ENCODE data around the gene ADGRE3.
"Not testable (repeated sequence)": the region's sequence is repeated elsewhere in the genome, so short reads cannot be mapped to it uniquely, and the experiment has no call there.

Gene ADGRE3

GRCh38 chr19:14661372-14661924, 13.2 kb downstream of the ADGRE3 start:
- peak; percentile 15 for DNase-seq

- no peak for DNase-seq
Observed at GRCh38 chr19:14659874-14660489, 14.7 kb downstream of the ADGRE3 start.

DNA sequence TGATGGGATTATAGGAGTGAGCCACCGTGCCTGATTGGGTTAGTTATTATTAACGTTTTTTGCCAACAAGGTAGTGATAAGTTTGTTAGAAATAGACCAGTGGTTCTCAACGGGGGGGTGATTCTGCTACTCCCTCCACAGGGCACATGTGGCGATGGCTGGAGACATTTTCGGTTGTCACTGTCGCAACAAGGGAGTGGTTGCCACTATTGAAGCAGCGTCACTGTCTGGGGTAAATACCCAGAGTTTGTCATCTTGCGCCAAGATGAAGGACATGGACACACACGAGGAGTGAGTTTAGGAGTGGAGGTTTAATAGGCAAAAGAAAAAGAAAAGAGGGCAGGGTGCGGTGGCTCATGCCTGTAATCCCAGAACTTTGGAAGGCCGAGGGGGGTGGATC, 18.9 kb downstream of the ADGRE3 start:
- no peak for DNase-seq

- no peak for DNase-seq
Observed at GRCh38 chr19:14654786-14655560, 19.7 kb downstream of the ADGRE3 start.

DNA sequence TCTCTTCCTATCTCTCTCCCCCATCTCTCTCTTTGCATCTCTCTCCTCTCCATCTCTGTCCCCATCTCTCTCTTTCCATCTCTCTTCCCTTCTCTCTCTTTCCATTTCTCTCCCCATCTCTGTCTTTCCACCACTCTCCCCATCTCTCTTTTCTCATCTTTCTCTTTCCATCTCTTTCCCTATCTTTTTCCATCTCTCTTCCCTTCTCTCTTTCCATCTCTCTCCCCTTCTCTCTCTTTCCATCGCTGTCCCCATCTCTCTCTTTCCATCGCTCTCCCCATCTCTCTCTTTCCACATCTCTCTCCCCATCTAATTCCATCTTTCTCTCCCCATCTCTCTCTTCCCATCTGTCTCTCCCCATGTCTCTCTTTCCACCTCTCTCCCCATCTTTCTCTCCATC, 24.5 kb downstream of the ADGRE3 start:
- DNase-seq = no peak

GRCh38 chr19:14649020-14649419, 25.6 kb downstream of the ADGRE3 start:
- DNase-seq = no peak

- DNase-seq = no peak
Observed at GRCh38 chr19:14648506-14648905, 26.1 kb downstream of the ADGRE3 start.

GRCh38 chr19:14639536-14640277, 34.9 kb downstream of the ADGRE3 start:
- DNase-seq = no peak

GRCh38 chr19:14632286-14632685, 42.4 kb downstream of the ADGRE3 start:
- DNase-seq = no peak

GRCh38 chr19:14629557-14629956, 45.1 kb downstream of the ADGRE3 start:
- DNase-seq = no peak

- DNase-seq = not testable (repeated sequence)
Observed at GRCh38 chr19:14624491-14624890, 50.2 kb downstream of the ADGRE3 start.

DNA sequence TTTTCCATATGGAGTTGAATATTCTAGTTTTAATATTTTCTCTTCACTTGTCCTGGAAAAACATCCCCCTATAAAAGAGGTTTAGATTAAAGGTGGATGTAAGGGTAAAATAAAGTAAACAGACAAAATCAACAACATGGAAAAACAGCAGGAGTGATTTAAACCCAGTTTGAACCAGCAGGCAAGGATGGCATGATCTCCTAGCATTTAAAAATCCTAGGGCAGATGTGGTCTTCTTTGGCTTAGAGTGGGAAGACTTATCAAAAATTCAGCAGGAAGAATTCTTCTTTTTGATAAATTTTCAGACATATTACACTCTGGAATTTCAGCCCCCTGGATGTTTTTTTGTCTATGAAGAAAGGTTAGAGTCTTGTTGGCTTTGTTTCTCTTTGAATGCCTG, 55.2 kb downstream of the ADGRE3 start:
- no peak for DNase-seq

DNA sequence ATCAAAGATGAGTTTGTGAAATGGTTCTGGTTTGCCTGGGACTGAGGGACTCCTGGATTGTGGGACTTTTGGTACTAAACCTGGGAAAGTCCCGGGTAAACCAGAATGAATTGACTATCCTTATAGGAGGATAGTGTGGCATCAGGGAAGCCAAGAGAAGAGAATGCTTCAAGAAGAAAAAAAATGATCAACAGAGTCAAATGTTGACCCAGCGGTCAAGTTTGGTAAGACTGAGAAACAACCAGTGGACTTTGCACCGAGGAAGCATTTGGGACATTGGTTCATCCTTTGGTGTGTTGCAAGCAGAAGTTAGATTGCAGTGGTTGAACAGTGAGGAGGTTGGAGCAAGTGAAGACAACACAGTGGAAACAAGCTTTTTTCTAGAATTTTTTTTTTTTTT, 58.2 kb downstream of the ADGRE3 start:
- peak; percentile 88 for DNase-seq

DNA sequence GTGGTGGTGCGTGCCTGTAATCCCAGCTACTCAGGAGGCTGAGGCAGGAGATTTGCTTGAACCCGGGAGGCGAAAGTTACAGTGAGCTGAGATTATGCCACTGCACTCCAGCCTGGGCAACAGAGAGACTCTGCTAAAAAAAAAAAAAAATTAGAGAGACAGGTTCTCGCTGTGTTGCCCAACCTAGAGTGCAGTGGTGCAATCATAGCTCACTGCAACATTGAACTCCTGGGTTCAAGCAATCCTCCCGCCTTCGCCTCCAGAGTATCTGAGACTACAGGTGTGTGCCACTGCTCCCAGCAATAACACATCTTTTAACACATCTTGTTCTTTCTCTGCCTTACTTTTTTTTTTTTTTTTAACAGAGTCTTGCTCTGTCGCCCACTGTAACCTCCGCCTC, 59.0 kb downstream of the ADGRE3 start:
- DNase-seq = no peak

DNA sequence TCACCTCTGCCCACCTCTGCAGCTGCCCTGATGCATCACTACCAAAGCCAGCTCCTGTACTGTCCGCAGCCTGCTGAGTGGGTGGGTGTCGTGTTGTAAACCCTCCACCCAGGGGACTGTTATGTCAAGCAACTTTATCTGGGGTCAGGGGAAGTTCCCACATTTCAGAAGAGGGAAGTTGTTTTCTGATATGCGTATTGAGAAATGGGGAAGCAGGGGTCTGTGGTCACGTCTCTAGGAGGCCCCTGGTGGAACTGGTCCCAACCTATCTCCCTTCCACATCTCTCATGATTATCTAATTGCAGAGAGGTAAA, 60.6 kb downstream of the ADGRE3 start:
- DNase-seq = peak; percentile 90

DNA sequence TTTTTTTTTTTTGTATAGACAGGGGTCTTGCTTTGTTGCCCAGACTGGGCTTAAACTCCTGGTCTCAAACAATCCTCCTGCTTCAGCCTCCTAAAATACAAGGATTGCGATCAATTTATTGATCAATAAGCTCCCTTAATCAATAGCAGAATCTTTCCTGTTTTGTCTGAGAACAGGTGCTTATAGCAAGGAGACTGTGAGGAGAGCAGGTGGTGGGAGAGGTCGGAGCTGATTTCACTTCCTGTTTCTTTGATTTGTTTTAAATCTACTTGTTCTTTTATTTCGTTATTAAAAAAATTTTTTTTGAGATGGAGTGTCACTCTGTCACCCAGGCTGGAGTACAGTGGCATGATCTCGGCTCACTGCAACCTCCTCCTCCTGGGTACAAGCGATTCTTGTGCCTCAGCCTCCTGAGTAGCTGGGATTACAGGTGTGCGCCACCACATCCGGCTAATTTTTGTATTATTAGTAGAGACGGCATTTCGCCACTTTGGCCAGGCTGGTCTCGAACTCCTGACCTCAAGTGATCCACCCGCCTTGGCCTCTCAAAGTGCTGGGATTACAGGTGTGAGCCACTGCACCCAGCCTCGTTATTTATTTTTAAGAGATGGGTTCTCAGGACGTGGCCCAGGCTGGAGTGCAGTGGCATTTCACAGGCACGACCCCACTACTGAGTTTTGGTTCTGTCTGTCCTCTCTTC, 61.1 kb downstream of the ADGRE3 start:
- DNase-seq = not testable (repeated sequence)

GRCh38 chr19:14612657-14613056, 62.0 kb downstream of the ADGRE3 start:
- no peak for DNase-seq

DNA sequence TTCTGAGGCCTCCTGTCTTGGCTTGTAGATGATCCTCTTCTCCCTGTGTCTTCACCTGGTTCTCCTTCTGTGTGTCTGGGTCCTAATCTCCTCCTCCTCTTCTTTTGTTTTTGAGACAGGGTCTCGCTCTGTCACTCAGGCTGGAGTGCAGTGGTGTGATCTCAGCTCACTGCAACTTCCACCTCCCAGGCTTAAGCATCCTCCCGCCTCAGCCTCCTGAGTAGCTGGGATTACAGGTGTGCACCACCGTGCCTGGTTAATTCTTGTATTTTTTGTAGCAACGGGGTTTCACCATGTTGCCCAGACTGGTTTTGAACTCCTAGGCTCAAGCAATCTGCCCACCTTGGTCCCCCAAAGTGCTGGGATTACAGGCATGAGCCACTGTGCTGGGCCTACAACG, 62.4 kb downstream of the ADGRE3 start:
- not testable (repeated sequence) for DNase-seq

DNA sequence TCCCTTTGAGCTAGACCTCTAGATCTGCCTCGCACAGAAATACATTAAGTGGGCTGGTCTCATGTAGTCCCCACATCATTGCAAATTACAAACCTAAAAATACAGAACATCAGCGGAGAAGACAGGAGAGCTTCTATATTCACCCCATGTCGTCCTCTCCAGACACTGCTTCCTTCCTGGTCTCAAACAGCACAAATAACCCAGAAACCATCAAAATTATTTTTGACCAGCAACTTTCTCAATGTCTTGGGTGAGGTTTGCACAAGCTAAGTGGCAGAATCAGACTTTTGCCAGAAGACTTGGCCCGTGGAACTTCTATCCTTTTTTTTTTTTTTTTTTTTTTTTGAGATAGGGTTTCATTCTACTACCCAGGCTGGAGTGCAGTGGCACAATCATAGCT, 63.6 kb downstream of the ADGRE3 start:
- DNase-seq = no peak

- DNase-seq = no peak
Observed at GRCh38 chr19:14606627-14607026, 68.0 kb downstream of the ADGRE3 start.

GRCh38 chr19:14603990-14604387, 70.7 kb downstream of the ADGRE3 start:
- no peak for DNase-seq

- DNase-seq = no peak
Observed at GRCh38 chr19:14599548-14600147, 75.0 kb downstream of the ADGRE3 start.

GRCh38 chr19:14595558-14595957, 79.1 kb downstream of the ADGRE3 start:
- DNase-seq = no peak
